ENCODE data around the gene SLC8A1.

DNA sequence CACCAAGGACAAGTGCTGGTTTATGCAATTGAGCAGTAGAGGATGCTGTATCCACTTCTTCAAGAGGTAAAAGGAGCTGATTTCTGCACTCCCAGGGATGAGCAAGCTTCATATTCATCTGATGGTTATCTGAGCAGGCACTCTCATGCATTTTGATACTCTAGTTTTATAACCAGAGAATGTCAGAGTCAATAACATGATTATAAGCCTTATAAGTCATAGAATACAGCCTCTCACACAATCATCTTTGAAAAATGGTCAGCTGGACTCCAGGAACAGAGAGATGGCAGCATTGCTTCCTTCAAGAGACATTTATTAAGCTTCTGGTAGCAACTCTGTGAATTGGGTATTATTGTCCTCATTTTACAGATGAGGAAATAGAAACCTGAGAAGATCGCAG is 167.1 kb downstream of the SLC8A1 start:
- TF ChIP-seq, protein P1, sequence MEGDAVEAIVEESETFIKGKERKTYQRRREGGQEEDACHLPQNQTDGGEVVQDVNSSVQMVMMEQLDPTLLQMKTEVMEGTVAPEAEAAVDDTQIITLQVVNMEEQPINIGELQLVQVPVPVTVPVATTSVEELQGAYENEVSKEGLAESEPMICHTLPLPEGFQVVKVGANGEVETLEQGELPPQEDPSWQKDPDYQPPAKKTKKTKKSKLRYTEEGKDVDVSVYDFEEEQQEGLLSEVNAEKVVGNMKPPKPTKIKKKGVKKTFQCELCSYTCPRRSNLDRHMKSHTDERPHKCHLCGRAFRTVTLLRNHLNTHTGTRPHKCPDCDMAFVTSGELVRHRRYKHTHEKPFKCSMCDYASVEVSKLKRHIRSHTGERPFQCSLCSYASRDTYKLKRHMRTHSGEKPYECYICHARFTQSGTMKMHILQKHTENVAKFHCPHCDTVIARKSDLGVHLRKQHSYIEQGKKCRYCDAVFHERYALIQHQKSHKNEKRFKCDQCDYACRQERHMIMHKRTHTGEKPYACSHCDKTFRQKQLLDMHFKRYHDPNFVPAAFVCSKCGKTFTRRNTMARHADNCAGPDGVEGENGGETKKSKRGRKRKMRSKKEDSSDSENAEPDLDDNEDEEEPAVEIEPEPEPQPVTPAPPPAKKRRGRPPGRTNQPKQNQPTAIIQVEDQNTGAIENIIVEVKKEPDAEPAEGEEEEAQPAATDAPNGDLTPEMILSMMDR (IDR thresholded peaks at IDR 0.05) = no peak
- TF ChIP-seq POLR2A (IDR thresholded peaks at IDR 0.05) = no peak

Measured in testis (tissue), 2 donors.